PC-9 (cell line): ENCODE measurements around the gene ZFAND4.

ENCODE experiments used
- CTCF ChIP-seq: fragments of 200-600 bp; sonication (generic); conservative IDR thresholded peaks from 2 replicates; pipeline ENCODE4 v1.6.1; 2017; ENCODE audit warnings: mixed run types, antibody characterized with exemption, mild to moderate bottlenecking, moderate library complexity
- EZH2 ChIP-seq: fragments of 200-600 bp; sonication (generic); IDR thresholded peaks from 2 replicates; pipeline ENCODE4 v1.8.0; 2017; ENCODE audit warnings: antibody characterized with exemption, low read depth

GRCh38 chr10:45647118-45647517, 25.5 kb downstream of the ZFAND4 start:
- TF ChIP-seq CTCF = no peak
- TF ChIP-seq EZH2 = no peak
